H1 (cell line): Measurements from ENCODE around the gene TANC1.

Experiments
- BACH1 ChIP-seq: IDR thresholded peaks from 2 replicates; pipeline ENCODE4 v1.6.1; 2012; ENCODE audit warnings: low read length, improper control_type of control experiment
- CBX5 ChIP-seq: fragments of 300-800, 300-1000 bp; sonication (generic); IDR thresholded peaks from 2 replicates; pipeline ENCODE4 v1.7.1; 2016; ENCODE audit warnings: antibody characterized with exemption, low read length, low read depth
- EZH2 ChIP-seq: fragments of 200-600 bp; sonication (generic); IDR thresholded peaks from 2 replicates; pipeline ENCODE4 v1.7.1; 2012; ENCODE audit warnings: low read depth, mild to moderate bottlenecking, moderate library complexity, low read length, inconsistent platforms; ENCODE audit not compliant: severe bottlenecking
- GTF2F1 ChIP-seq: IDR thresholded peaks from 2 replicates; pipeline ENCODE4 v1.6.1; 2012; ENCODE audit warnings: low read depth, low read length, improper control_type of control experiment, borderline replicate concordance
- MAFK ChIP-seq: IDR thresholded peaks from 2 replicates; pipeline ENCODE4 v1.6.1; 2012; ENCODE audit warnings: low read depth, mild to moderate bottlenecking, improper control_type of control experiment, low read length
- RBBP5 ChIP-seq: IDR thresholded peaks from 2 replicates; pipeline ENCODE4 v1.7.1; 2012; ENCODE audit warnings: low read depth, mild to moderate bottlenecking, inconsistent platforms, low read length, moderate library complexity, borderline replicate concordance
- TEAD4 ChIP-seq: IDR thresholded peaks from 2 replicates; pipeline ENCODE4 v1.6.1; 2012; ENCODE audit warnings: low read depth, low read length, inconsistent platforms, mixed read lengths
- TF ChIP-seq, protein P1 (sequence below), 3 experiments: IDR thresholded peaks; 1 replicate in 2 of 3; 2 replicates in 1 of 3; pipeline versions ENCODE4 v1.5.1 to v1.6.1; 2011; ENCODE audit warnings: low read length in 3 of 3, mild to moderate bottlenecking in 3 of 3, inconsistent platforms in 2 of 3, low read depth in 1 of 3, moderate library complexity in 1 of 3; ENCODE audit not compliant: insufficient read depth in 1 of 3; ENCODE audit errors: control extremely low read depth in 1 of 3

- TF ChIP-seq RBBP5 (no peak), MAFK (no peak), BACH1 (no peak), TEAD4 (no peak), CBX5 (no peak), EZH2 (no peak), GTF2F1 (no peak)
- TF ChIP-seq, protein P1, sequence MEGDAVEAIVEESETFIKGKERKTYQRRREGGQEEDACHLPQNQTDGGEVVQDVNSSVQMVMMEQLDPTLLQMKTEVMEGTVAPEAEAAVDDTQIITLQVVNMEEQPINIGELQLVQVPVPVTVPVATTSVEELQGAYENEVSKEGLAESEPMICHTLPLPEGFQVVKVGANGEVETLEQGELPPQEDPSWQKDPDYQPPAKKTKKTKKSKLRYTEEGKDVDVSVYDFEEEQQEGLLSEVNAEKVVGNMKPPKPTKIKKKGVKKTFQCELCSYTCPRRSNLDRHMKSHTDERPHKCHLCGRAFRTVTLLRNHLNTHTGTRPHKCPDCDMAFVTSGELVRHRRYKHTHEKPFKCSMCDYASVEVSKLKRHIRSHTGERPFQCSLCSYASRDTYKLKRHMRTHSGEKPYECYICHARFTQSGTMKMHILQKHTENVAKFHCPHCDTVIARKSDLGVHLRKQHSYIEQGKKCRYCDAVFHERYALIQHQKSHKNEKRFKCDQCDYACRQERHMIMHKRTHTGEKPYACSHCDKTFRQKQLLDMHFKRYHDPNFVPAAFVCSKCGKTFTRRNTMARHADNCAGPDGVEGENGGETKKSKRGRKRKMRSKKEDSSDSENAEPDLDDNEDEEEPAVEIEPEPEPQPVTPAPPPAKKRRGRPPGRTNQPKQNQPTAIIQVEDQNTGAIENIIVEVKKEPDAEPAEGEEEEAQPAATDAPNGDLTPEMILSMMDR (IDR thresholded peaks at IDR 0.05; ENCODE audit: control extremely low read depth in 1 of 3, insufficient read depth in 1 of 3, low read depth in 1 of 3, low read length in 3 of 3) = no peak
These were observed 28.1 kb upstream of the TANC1 start for GRCh38 chr2:158940356-158940755.
